HG03457 (cell line): ENCODE results near the gene HPSE2.
"Not testable (repeated sequence)": the region's sequence is repeated elsewhere in the genome, so short reads cannot be mapped to it uniquely, and the experiment has no call there.

ENCODE experiments used
- ATAC-seq: cut with Tn5 transposase; IDR thresholded peaks from one replicate; pipeline ENCODE4 v1.9.1; 2021; ENCODE audit warnings: moderate number of reproducible peaks; ENCODE audit not compliant: unreplicated experiment

The HPSE2 gene

DNA sequence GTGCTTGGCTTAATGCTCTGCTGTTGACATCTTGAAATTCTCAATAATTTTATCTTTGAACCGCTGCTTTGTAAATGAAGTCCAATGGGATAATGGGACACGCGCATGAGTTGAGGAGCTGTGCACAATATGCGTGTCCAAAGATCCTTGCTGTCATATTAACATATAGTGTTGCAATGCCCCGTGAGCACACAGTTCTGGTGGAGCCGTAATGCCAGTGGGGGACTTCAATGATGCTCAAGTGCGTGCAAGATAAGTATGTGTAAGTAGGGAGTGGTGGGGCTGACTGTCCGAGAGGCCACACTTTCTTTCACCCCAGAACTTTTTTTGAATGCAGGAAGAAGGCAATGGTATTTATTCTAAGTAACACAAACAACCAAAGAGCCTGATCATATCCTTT lies 711.5 kb downstream of the HPSE2 start:
- ATAC-seq: no peak

DNA sequence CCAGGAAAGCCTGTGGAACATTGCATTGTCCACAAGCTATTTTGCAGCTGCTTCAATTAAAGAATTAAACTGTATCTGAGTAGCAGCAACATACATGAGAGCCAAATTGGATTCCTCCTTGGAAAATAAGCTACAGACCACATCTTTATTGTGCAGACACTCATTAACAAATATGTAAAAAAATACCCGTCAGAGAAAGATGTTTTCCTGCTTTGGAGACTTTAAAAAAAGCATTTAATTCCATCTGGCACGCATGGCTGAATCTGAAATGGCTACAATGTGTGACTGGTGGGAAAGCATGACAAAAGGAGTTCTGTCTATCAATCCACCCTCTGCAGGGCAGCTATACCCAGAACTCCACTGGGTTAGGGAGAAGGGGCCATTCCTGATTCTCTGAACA lies 715.8 kb downstream of the HPSE2 start:
- no peak for ATAC-seq

DNA sequence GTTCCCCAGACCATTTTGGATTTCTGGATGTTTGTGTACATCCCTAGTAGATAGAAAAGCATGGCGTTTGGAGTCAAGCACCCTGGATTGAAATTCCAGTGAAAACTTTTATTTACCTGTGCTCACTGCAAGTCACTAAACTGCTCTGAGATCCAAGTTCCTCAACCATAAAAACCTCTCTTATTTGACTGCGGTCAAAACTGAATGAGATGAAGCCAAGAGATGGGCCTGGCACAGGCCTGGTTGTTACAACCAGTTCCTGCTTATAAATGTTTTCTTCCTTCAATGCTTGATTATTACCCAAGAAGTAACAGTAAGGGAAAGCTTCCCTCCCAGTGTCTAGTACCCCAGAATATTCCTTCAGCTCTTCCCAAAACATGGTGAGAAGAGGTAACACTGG lies 718.0 kb downstream of the HPSE2 start:
- no peak for ATAC-seq

DNA sequence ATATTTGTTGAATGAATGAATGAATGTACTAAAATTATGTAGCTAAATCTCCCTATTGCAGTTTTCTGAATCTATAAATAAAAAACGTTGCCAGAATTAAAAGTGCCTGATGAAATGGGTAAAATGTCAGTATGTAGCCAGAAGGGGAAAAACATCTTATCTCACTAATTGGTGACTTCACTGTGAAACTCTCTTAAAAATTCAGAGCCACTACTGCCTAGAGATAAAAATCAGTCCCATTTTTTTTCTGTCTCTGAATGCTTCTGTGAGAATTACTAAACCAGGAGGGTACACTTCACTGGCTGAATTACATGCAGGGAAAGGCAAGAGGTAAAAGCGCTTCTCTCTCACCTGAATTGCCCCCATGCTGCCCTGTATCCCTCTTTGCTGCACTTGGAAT lies 719.3 kb downstream of the HPSE2 start:
- no peak for ATAC-seq

DNA sequence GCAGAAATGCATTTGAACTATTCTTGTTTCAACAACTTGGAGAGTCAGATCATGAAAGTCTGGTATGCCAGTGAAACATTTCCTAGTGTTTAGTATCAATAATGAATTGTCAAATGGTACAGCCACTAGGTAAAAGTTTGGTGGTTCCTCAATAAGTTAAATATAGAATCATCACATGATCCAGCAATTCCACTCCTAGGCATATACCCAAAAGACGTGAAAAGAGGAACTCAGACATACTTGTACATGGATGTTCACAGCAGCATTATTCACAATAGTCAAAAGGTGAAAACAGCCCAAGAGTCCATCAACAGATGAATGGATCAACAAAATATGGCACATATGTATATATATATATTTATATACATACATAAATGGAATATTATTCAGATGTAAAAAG lies 721.9 kb downstream of the HPSE2 start:
- no peak for ATAC-seq

DNA sequence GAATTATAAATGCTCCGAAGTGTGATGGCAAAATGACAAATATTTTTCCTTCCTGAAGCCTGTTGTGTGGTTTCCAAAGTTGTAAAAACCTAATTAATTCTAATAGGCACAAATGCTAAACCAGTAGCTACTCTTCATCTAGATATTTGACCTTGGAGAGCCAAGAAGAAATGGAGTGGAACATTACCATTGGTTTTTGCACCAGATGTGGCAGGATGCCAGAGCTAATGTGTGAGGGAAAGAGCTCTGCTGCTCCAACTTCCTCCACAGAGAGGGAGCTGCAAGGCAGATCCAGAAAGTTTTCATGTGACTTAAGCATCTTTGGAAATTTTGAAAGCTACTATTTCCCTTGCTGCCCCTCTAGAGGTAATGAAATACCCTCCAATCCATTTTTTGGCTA lies 723.8 kb downstream of the HPSE2 start:
- no peak for ATAC-seq

DNA sequence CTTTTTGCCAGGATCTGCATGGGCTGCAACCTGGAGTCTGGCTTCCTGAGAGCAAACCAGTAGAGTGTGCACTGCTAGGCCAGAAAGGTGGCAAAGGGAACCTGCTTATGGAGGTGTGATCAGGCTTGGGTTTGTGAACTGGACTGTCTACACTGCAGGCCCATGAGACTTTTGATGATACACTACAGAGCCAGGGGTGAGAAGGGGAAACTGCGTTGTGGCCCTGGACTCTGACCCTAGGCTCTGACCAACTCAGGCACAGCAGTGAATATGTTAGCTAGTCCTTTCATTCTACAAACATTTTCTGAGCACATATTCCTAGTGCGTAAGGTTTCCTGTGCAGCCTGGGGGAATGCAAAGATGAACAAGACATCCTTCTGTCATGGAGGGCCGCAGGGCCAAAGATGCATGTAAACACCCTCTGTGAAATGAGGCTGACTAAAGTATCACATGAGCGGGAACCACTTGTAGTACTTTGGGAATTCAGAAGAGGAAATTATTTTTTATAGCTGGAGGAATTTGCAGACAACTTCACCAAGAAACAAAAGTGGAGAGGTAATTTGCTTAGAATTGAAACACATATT lies 725.1 kb downstream of the HPSE2 start:
- ATAC-seq: no peak

DNA sequence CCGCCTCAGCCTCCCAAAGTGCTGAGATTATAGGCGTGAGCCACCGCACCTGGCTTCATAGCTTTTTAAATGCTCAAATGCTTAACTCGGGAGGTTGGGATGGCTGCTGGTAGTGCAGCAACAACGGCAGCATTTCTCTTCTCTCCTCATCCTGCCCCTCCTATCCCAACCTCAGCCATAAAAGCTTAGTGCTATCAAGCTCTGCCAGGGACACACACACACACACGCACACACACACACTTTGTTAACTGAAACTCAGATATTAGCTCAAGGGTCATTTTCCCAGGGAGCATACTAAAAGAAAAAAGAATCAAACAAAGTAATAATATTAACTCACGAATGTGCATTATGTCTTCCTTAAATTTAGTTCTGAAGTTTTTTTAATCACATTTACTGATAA lies 725.9 kb downstream of the HPSE2 start:
- no peak for ATAC-seq

DNA sequence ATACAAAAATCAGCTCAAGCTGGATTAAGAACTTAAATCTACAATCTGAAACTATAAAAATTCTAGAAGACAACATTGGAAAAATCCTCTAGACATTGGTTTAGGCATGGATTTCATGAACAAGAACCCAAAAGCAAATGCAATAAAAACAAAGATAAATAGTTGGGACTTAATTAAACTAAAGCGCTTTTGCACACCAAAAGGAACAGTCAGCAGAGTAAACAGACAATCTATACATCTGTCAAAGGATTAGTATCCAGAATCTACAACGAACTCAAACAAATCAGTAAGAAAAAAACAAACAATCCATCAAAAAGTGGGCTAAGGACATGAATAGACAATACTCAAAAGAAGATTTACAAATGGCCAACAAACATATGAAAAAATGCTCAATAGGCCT lies 733.1 kb downstream of the HPSE2 start:
- ATAC-seq: not testable (repeated sequence)

DNA sequence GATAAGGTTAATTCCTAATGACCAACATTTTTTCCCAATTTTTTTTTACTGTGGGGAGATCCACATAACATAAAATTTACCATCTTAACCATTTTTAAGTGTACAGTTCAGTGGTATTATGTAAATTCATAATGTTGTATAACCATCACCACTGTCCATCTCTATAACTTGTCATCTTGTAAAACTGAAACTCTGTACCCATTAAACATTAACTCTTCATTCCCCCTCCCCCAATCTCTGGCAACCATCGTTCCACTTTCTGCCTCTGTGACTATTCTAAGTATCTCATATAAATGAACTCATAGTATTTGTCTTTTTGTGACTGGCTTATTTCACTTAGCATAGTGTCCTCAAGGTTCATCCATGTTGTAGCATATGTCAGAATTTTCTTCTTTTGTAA lies 742.9 kb downstream of the HPSE2 start:
- no peak for ATAC-seq

DNA sequence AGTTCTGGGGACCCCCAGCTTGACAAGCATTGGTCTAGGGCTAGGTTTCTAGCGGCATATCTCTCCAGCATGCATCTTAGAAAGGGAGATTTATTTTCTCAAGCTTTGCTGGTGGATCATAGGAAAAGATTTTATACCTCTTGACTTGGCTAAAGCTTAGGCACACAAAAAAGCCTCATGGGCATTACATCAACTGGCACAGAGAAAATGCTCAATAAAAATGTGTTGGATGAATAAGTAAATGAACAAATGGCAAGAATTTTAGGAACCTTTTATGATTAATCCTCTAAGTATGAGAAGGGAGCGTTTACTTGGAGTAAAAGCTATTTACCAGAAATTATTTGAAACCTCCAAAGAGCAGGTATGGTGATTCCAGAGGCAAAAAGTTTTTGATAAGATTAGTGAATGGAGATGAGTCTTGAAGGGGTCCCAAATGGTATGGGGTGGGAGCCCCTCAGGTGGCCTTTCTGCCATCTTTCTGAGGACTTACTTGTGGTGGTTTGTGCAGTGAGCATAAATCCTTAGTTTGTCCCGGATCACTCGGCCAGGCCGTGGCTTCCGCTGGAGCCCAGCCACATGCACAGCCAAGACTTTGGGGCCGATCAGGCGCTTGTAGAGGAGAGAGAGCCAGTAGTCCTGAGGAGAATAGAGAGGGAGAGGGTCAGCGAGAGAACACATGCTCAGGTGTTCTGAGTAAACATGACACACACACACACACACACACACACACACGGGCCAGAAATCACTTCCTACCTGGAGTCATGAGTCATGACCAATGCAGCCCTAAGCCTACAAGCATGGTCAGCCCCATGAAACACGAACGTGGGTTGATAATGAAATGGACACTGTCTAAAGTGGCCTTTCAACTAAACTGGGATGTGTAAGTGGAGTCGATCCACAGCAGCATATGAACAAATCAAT lies 745.8 kb downstream of the HPSE2 start:
- no peak for ATAC-seq

DNA sequence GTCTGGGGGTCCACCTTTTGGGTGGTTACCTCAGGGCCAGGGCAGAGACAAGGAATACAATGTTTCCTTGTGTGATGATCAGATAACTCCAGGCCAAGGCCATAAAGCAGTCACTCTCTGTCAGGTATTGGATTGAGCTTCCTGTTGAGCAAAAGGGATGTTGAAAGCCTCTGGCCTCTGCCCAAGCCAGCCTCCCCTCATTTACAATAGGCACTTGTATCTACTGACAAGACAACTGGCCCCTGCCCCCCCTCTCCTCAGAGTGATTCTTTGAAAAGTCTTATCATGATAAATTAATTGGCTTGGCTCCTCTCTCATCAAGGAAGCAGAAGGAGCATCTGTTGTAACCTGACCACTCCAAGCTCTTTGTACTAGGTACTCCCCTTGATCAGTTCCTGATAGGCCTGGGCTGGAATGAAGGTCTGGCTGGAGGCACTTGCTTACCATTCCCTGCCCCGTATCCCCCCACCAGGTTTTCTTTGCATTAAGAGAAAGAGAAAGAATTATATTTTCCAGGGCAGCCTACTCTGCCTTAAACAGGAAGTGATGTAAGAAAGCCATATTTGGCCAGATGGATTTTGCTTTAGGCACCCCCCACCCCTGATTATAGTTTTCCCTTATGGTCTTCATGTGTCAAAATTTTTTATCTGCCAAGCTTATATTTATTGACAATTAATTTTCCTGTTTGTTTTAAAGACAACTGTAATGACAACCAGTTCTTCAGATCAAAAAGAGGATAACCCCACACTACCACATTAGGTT lies 746.8 kb downstream of the HPSE2 start:
- no peak for ATAC-seq

DNA sequence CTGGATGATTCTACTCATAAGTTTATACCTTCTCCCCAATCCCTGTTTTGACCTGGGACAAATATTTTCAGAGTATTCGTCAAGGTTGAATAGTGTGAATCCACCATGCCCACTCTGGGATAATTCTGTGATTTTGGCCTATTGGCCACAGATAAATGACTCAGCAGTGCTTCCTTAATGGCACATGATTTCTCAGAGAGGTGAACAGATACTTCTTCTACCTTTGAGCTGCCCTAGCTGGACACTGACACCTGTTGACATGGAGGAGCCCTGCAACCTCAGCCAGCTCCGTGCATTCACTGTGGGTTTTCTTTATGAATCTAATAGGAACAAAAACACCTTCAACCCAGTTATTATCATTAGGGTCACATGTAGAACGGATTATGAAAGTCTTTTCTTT lies 748.0 kb downstream of the HPSE2 start:
- no peak for ATAC-seq

DNA sequence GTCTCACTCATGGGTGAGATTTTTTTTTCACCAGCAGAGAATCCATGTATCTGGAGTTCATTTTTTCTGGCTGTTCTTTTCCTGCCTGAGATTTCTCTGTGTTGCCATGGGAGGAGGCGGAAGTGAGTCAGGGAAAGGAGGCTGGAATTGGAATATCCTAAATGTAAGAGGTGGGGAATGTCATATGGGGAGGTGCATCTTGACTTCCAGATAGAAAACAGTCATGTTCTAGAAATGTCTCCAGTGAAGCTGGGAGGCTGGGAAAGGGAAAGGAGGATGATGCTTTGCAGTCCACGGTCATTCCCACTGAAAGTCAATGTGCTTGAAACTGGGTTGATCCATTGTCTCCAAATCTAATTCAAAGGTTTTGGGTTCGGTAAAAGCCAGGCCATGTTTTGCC lies 749.2 kb downstream of the HPSE2 start:
- ATAC-seq: no peak

DNA sequence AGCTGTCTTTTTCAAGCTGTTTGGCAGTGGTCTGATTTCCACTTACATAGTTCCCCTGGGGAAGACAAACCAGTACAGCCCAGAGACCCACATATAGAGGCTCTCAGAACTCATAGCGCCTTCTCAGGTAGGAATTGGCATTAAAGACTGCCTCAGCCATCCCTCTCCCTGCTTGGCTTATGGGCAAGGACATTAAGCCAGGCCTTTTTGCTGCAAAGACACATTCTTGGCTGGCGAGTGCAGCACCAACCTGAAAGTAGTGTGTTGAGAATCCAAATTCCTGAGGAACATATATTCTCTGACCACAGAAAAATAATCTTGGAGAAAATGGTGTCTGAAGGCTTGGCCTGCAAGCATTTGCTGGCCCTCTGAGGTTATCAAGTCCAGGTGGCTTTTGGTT lies 749.7 kb downstream of the HPSE2 start:
- ATAC-seq: no peak

DNA sequence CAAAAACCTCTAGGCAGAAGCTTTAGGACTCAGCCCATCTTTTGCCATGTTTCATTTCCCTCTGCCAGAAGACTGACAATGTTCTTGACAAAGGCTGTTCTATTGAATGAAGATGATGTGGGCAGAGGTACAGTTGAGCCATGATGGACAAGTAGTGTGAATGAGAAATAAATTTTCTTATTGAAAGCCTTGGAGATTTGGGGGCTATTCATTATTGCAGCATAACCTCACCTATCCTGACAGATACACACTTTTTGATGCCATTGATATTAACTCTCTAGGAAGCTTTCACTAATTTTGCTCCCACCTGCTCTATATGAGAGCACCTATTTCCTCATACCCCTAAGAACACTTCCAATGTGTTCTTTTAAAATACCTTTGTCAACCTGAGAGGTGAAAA lies 752.0 kb downstream of the HPSE2 start:
- no peak for ATAC-seq

DNA sequence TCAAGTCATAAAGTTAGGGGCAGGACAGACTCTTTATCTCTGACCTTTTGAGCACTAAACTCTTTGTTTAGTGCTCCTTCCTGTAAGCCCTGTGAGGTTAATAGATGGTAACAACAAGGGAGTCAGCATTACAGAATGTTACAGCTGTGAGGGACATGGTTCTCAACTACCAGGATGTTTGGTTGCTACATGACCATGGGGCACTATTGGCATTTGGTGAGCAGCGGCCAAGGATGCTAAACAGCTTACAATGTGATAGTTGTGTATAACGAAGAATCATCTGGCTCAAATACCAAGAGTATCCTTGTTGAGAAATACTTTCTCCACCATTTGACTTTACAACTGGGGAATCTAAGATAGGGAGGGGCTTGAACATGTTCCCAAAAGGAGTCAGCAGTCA lies 753.6 kb downstream of the HPSE2 start:
- no peak for ATAC-seq

DNA sequence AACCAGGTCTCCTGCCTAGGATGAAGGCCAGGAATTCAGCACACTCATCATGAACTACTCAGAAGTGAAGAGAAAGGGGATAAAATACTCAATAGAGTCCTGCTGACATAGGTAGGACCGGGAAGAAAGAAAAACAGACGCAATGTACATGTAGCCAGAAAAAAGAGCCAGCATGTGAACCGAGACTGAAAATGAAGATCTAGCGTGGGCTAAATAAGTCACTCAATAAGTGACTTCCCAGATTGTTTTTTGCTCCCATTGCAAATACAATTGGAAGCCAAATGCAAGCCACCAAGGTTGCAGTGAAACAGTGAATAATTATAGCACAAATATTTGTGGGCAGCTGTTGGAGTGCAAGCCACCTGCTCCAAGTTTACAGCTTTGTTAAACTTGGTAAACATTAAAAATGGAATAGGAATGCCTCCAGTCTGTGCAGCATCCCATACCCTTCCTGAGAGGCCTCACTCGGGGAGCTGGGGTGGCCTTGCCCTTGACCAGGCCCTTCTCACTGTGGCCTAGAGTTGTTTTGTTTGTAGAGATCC lies 754.2 kb downstream of the HPSE2 start:
- no peak for ATAC-seq

DNA sequence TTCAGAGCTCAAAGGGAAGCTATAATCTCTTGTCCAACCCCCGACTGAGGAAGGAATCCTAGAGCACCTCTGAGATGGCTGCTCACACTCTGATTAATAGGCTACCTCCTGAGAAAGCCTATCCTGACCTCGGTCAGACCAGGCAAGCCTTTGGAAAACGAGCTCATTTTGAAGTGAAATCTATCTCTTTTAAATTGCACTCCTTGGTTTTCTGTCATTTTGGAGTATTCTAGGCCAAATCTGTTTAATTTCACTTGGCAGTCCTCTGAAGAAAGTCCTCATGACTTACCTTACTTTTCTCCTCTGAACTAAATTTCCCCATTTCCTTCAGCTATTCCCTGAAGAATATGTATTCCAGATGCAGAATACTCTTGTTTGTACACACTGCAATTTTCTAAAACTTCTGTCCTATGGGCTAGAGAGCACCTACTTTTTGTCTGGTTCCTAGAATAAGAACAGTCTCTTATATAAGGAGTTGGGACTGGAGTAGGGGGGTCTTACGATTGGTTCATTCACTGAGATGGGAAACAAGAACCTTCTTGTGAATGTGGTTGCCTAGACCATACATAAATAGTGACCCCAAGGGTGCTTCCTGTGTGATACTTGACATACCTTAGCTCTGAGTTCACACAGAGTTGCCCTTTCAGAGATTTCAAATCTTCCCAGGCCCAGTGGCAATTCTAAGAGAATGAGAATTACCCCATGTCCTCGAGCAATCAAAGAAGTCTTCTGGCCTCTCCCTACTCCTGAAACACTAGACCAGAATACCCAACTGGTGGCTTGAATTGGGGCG lies 757.0 kb downstream of the HPSE2 start:
- no peak for ATAC-seq

DNA sequence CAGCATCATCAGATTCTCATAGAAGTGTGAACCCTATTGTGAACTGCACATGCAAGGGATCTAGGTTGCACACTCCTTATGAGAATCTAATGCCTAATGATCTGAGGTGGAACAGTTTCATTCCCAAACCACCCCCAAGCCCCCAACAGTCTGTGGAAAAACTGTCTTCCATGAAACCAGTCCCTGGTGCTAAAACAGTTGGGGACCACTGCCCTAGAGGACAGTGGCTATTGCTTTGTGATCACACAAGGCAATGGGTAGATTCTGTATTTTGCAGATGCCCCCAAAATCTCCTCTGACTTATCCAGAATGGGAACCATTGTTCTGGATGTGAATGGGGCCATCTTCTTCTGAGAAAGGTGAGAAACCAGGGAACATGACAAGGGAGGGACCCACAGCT lies 757.8 kb downstream of the HPSE2 start:
- ATAC-seq: no peak

DNA sequence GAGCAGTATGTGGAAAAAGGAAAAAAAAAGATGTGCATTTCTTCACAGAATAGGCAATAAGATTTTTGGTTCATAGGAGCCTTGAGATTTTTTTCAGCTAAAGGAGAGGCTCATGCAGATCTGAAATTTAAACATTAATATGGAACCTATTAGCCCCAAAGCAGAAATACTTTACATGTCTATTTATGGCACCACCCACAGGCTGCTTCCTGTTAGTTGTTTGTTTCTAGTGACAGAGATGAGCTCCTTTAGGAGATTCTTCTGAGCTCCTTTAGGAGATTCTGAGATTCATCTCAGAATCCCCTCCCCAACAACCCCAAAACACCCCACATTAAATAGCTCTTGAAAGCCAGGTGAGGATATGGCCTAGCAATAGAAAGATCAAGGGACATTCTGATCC lies 761.0 kb downstream of the HPSE2 start:
- no peak for ATAC-seq
